COLO829 (cell line): ENCODE results near the gene SLC25A25.
"Not testable (repeated sequence)": the region's sequence is repeated elsewhere in the genome, so short reads cannot be mapped to it uniquely, and the experiment has no call there.

ENCODE experiments used
- DNase-seq: peaks from one replicate; pipeline ENCODE4 v3.0.0; 2012; ENCODE audit warnings: low spot score

Gene SLC25A25

DNA sequence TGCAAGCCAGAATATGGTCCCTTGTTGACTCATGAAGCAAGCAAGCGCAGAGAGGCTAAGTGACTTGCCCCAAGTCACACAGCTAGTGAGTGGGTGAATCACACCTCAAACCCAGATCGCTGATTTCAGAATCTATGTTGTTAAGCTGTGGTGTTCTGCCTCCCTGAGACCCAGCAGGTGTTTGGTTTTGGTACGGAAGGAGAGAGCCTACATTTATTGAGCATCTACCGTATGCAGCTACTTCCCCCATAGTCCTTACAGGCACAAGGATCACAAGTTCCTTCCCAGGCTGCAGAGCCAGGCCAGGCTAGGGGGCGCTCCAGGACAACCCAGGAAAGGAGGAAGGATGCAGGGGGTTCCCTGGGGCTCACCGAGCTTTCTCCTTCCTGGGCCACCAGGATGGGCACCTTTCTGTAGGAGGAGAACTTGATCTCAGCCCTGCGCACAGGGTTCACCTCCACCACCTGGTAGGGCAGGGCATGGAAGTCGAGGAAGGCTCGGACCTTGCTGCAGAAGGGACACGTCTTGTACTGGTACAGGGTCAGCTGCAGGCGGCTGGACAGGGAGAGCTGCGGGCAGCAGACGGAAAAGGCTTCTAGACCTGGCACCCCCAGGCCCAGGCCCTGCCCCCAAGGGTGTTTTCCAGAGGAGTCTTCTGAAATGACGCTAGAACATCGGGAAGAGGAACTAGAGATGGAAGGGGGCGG lies 57.0 kb downstream of the SLC25A25 start:
- DNase-seq = no peak

DNA sequence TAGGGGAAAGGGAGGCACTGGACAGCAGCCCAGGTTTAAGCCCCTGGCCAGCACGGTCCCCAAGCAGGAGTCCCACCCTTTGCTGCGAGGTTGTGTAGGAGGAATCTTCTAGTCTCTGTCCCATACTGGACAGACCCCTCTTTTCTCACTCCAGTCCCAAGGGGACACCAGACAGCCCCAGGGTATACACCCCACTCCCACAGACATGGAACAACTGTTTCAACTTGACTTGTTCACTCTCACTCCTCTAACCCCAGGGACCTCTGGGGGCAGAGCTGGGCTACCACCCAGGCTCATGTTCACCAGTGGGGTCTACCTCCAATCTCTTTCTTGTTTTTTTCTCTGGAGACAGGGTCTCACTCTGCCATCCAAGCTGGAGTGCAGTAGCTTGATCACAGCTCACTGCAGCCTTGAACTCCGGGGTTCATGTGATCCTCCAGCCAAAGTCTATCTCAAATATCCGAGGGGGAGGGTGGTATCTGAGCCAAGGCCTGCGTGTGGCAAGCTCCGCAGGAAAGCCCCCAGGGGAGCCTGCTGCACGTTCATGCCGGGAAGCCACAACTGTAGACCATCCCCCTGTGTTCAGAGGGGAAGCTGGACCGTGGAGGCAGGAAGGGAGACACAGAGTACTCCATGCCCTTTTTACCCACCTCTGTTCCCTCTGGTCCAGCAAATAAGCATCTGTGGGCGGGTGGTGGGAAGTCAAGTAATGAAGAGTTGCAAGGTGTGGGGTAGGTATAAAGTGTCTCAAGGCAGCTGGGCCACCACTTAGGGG lies 57.7 kb downstream of the SLC25A25 start:
- no peak for DNase-seq

DNA sequence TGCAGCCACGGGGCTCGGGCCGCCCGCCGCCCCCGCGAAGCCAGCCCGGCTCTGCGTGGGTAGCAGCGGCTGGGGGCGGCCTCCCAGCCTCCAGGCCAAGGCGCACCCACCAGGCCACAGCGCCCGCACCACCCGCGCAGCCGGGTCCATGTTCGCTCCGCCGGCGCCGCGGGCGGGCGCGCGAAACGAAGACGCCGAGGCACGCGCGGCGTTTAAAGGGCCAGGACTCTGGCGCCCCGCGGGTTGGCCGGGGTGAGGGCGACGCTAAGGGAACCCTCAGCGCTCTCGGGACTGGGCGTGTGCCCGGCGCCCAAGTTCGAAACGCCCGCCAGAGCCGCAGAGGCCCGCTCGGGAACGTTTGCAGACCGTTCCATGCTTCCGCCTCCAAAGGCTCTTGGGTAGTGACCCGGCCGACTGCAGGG lies 59.5 kb downstream of the SLC25A25 start, which contains the start of gene PTGES2:
PTGES2 (minus strand) TSS at position 162 of the 422 bp plus-strand sequence; CDS start at position 150, 12 bp downstream.
- peak; percentile 40 for DNase-seq

DNA sequence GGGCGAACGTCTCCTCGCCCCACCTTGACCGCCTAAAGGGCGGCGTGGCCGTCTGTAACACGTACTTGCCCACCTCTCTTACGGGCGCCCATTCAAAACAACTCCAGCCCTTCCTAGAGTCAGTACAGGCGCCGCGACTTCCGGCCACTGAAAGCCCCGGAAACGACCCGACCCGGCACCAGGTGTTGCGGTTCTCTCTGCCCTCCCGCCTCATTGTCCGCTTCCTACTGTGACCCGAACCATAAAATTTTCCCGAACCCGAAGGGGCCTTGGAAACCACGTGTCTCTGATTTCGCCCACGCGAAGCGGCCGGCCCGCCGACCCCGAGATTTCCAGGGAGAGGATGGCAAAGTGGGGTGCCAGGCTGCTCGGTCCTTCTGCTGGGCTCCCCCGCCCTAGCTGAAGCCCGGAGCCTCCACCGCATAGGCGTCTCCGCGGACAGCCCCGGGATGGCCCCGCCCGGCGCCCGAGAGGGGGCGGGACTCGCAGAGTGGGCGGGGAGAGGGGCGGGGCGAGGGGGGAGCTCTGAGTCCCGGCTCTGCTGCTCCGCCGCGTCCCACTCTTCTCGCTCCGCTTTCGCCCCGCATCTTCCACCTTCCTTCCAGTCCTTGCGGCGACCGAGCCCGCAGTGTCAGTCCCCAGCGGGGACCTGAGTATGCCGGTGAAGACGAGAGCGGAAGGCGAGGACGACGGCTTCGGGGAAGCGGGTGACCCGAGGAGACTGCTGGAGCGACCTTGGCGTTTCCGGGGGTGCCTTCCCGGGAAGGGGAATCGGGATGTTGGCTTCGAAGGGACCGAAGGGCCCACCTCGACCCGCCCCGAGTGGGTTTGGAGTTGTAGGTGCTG lies 60.2 kb downstream of the SLC25A25 start:
- peak; percentile 84 for DNase-seq

DNA sequence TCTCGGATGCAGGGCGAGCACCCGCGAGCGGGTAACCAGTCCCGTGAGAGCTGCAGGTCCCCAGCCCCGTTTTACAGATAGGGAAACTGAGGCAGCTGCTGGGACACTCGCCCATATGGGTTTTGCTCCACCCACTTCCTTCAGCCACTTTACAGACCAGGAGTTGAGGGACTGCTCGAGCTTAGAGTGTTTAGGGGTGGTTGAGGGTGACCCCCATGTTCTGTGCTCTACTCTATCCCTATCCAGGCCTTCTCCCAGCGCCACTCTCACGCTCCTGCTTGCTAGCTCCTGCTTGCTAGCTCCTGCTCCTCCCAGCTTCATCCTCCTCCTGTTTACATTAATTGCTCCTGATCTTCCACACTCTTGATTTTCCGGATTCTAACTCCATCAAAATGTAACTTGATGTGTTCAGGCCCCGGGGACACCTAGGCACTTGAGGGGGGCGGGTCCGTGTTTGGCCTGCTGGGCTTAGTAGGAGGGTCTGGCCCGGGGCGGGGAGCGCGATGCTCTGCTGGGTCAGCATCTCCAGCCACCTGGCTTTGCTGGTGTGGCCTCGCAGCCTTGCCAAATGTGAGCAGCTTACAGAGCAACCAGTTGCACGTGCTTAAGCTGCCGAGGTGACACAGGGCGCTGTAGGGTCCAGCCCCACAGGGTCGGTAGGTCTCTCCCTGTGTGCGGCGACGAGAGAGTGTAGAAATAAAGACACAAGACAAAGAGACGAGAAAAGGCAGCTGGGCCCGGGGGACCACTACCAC lies 61.0 kb downstream of the SLC25A25 start:
- DNase-seq = no peak

DNA sequence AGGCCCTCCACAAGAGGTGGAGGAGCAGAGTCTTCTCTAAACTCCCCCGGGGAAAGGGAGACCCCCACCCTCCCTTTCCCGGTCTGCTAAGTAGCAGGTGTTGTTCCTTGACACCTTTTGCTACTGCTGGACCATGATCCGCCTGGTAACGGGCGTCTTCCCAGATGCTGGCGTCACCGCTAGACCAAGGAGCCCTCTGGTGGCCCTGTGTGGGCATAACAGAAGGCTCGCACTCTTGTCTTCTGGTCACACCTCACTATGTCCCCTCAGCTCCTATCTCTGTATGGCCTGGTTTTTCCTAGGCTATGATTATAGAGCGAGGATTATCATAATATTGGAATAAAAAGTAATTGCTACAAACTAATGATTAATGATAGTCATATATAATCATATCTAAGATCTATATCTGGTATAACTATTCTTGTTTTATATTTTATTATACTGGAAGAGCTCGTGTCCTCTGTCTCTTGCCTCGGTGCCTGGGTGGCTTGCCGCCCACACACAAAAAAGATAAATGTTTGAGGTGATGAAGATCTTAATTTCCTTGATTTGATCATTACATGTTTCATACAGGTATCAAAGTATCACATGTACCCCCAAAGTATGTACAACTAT lies 62.1 kb downstream of the SLC25A25 start:
- not testable (repeated sequence) for DNase-seq

DNA sequence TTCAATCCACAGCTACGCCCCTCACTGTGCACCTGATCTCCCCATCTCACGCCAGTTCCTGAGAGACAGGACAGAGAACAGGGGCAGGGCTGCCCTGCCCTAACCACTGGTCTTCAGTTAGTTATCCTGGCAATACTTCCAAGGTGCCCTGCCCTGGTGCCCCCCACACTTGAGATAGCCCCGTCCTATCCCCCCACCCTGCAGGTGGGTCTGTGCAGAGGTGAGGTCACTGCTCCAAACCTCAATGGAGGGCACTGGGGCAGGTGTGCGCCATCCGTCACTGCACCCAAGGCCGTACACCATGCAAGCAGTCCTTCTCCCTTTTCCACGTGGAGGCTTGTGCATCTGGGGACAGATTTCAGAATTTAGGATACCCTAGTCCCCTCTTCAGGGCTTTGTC lies 62.6 kb downstream of the SLC25A25 start:
- not testable (repeated sequence) for DNase-seq

DNA sequence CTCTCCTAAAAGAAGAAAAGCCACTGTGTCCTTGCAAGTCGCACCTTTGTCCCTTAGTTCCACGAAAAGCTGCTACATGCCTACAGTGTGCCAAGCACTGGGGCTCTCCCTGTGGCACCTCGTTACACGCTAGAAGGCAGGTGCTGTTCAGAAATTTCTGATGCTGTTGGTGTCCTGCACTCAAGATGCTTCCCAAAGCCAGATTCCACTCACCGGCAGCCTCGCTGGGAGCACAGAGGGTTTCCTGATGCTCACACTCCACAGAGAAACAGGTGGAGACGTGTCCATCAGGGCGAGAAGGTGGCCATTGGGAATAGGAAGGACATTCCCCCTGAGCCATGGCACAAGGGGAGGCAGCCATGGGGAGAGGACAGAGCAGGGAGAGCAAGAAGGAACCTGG lies 63.3 kb downstream of the SLC25A25 start:
- not testable (repeated sequence) for DNase-seq

DNA sequence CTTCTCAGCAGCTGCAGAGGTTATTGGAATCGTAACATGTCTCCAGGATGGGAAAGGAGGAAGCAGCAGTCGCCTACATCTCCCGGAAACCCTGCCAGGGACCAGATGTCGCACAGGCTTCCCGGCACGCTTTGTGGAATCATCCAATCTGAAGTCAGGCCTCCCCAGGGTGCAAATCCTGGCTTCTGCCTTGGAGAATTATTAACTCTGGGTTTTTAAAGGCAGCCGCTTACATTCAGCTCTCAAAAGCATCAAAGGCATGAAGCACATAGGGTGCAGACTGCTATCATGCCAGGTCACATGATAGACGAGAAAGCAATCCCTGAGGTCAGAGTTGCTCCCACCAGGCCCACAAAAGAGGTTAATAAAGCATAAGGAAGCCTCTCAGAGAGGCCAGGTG lies 64.1 kb downstream of the SLC25A25 start:
- not testable (repeated sequence) for DNase-seq

DNA sequence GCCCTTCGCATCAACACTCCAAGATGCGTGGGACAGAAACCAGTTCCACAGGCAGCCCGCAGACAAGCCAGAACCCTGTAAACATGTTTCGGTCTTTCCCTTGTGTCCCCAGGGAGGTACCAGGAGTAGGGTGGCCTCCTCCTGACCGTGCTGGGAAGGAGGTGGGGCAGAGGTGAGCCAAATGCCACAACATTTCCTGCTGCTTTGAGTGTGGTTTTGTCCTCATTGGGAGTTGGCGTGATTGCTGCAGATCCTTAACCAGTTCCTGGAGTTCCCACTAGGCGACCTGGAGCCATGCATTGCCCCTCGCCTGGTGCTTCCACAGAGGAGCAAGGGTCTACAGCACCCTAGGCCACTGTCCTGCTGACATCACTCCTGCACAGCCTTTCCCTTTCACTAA lies 67.5 kb downstream of the SLC25A25 start:
- DNase-seq = not testable (repeated sequence)

DNA sequence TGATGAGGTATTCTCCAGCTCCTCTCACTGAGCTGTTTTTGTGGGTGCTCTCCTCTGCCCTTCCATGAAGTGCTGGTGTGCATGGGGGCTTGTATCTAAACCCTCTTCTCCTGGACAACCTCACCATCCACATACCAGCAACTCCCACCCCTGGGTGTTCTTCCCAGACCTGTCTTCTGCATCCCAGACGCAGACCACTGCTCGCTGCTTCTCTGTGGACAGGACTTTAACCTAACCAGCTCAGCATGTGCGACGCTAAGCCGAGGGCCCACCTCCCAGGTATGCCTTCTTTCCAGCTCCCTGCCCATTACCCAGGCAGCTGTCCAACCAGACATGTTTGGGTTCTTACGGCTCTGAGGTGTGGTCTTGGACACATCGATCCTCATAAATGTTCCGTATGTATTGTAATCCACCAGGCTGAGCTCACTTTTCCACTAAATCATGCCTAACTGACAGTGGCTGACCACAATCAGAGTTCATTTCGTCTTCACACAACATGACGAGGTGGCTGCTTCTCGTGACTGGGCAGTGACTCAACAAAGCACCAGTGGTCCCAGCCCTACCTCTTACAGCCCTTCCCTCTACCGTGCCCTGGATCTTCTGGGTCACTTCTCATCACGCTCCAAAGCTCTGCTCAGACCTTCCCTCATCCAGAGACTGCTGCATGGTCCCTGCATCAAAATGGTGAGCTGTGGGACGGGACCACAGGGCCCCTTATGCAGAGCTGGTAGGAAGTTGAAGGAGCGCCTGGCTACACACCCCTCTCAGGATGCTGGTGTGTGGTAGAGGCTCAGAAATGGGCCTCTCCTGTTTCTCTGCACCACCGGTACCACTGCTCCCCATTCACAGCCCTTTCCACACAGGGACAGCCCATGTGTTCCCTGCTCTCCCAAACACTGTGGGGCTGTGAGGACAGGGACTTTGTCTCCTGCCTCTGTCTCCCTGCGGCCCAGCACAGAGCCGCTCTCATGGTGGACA lies 69.1 kb downstream of the SLC25A25 start:
- no peak for DNase-seq

DNA sequence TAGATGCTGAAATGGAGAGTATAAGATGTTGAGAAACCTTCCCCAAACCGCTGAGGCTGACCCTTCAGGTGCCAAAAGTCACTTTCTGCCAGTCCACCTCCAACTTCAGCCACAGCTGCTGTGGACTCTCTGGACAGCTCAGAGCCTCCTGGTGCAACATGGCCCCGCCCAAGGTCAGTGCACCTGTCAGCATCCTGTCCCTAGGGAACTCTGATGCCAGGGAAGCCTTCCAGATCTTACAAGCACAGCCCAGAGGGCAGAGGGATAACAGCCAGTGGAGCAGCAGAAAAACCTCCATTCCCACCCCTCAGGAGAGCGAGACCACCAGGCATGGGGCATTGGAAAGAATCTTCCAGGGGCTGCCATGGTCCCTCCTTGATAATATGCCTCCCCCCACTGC lies 70.0 kb downstream of the SLC25A25 start:
- DNase-seq = no peak

DNA sequence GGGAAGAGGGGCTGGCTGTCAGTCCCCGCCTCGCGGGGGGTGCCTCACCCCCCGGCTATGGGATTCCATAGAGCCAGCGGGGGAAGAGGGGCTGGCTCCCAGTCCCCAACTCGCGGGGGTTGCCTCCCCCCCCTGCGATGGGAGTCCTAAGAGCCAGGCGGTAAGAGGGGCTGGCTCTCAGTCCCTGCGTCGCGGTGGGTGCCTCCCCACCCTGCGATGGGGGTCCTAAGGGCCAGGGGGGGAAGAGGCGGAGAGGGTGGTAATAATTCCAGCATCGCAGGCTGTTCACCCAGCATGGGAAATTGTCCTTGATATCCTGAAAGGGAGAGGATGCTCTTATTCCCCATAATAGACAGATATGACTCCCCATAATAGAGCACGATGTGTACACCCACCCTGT lies 71.6 kb downstream of the SLC25A25 start:
- DNase-seq = no peak

DNA sequence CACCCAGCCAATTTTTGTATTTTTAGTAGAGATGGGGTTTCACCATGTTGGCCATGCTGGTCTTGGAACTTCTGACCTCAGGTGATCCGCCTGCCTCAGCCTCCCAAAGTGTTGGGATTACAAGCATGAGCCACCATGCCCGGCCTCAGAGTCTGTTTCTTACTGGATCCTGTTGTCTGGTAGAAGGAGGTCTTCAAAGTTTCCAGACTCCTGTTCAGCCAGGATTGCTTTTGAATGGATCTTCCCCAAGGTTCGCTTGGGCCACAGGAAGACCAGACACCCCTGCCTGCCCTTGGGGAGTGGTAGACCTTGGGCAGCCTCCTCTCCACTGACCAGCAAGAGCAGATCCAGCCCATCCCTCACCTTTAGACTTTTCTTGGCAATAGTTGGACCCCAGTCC lies 73.6 kb downstream of the SLC25A25 start:
- no peak for DNase-seq

DNA sequence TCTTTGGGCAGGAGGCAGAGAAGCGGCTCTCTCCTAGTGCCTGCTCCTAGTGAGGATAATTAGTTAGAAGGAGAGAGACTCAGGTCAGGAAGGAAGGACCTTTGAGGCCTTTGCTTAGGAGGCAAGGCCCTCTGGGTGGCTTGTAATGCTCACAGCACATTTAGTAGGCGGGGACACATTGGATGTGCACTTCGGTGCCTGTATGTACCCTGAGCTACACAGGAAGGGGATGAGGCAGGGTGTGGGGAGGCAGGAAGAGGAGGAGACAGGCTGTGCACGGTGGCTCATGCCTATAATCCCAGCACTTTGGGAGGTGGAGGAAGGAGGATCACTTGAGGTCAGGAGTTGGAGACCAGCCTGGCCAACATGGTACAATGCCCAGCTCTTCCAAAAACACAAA lies 74.0 kb downstream of the SLC25A25 start:
- no peak for DNase-seq

DNA sequence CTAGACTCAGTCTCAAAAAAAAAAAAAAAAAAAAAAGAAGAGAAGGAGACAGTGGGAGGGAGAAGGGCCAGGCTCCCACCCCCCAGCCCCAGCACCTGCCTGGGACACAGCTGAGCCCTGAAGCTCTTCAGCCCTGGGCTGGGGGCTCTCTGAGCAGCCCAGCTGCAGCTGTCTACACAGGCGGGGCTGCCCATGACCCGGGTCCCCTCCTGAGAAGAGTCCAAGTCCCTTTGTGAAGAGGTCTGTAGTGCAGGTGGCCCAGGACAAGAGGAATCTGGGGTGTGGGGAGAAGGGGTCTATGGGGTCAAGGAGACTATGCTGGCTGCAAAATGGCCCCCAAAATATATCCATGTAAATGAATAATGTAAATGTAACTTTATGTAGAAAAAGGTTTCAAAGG lies 74.6 kb downstream of the SLC25A25 start:
- DNase-seq = no peak

DNA sequence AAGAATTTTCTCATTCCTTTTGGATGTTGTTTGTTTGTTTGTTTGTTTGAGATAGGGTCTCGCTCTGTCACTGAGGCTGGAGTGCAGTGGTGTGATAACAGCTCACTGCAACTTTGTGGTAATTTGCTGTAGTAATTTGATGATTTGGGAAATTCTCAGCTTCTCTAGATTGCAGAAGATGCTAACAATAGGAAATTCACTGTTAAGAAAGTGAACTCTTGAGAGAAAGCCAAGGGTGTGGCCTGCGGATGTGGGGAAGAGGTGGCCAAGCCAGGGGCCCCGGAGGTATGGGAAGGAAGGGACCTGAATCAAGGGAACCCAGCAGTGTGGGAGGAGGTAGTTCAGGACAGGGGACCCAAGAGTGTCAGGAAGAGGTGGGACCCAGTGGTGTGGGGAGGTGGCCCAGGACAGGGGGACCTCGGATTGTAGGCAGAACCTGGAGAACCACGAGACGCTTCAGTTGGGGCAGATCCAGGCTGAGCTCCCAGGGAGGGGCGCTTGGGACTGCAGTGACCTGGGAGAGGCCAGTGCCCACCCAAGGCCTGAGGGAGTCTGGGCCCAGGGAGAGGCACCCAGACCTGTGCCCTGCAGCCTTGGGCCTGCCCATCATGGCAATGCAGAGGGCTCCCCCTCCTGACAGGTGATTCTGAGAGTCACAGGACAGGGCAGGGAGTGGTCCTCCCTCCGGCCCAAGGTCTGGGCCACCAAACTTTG lies 75.7 kb downstream of the SLC25A25 start:
- DNase-seq = no peak

DNA sequence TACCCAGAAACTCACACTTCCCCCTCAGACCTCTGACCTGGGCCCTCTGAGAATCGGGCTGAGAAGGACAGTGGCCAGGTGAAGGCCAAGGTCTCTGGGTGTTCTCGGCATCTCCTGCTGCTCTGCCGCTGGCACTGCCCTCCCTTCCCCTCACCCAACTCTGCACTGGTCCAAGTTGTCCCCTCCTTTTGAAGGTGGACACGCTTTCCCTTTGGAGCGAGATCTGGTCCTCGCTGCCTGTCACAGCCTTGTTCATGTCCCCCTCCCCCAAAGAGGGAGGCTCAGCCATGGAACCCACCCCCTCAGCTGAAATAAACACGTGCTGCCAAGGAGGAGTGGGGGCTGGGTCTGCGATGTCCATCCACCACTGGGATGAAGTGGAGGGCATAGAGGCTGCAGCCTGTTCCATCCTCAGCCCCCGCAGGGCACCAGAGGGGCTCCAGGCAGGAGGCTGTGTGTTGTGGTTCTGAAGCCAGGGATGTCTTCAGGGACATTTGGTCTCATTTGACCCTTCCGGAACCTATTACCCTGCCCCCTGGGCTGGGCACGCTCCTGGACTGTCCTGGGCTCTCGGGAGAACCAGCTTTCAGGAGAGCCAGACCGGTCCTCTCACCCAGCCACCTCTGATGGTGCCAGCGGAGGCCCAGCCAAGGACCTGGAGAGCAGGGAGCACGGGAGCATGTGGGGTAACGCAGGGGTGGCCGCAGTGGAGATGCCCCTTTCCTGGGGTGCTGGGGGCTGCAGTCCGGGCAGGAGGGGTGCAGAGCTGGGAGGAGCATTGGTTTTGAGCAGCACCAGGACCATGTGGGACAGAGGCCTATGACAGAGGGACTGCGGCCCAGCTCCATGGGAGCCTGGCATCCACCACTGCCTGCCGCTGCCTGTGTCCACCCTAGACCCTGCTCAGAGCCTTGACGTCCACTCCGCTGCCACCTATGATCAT lies 76.5 kb downstream of the SLC25A25 start:
- DNase-seq = no peak
